Endothelial cell of hepatic sinusoid (primary cell): Measurements from ENCODE around the gene ITGB3.

ENCODE experiments used
- in situ Hi-C: cut with HindIII; loops from 2 replicates; pipeline ENCODE4 v1.10.0; 2017; ENCODE audit warnings: low sequenced_read_pairs

Gene ITGB3

GRCh38 chr17:47273245-47273644 is 19.6 kb downstream of the ITGB3 start:
- in situ Hi-C loops: no loop called here

- in situ Hi-C loops: no loop called here
Measured at GRCh38 chr17:47274319-47275069, 20.9 kb downstream of the ITGB3 start.

- in situ Hi-C loops: no loop called here
Measured at GRCh38 chr17:47275245-47275984, 21.8 kb downstream of the ITGB3 start.

GRCh38 chr17:47276444-47276843 is 22.8 kb downstream of the ITGB3 start:
- in situ Hi-C loops: no loop called here

GRCh38 chr17:47276868-47277267 is 23.2 kb downstream of the ITGB3 start:
- in situ Hi-C loops: no loop called here

GRCh38 chr17:47277921-47278320 is 24.3 kb downstream of the ITGB3 start:
- in situ Hi-C loops: no loop called here

GRCh38 chr17:47278561-47278960 is 24.9 kb downstream of the ITGB3 start:
- in situ Hi-C loops: no loop called here

- in situ Hi-C loops: no loop called here
Measured at GRCh38 chr17:47279062-47279801, 25.6 kb downstream of the ITGB3 start.

- in situ Hi-C loops: no loop called here
Measured at GRCh38 chr17:47280072-47280811, 26.6 kb downstream of the ITGB3 start.

- in situ Hi-C loops: no loop called here
Measured at GRCh38 chr17:47281216-47281615, 27.6 kb downstream of the ITGB3 start.

GRCh38 chr17:47285003-47285402 is 31.4 kb downstream of the ITGB3 start:
- in situ Hi-C loops: no loop called here

- in situ Hi-C loops: no loop called here
Measured at GRCh38 chr17:47286198-47286914, 32.7 kb downstream of the ITGB3 start.

- in situ Hi-C loops: no loop called here
Measured at GRCh38 chr17:47287068-47287467, 33.4 kb downstream of the ITGB3 start.

GRCh38 chr17:47287639-47288038 is 34.0 kb downstream of the ITGB3 start:
- in situ Hi-C loops: no loop called here

- in situ Hi-C loops: no loop called here
Measured at GRCh38 chr17:47288531-47289116, 35.0 kb downstream of the ITGB3 start.

GRCh38 chr17:47289302-47289701 is 35.7 kb downstream of the ITGB3 start:
- in situ Hi-C loops: no loop called here

- in situ Hi-C loops: no loop called here
Measured at GRCh38 chr17:47290870-47291241, 37.2 kb downstream of the ITGB3 start.

- in situ Hi-C loops: no loop called here
Measured at GRCh38 chr17:47291242-47291873, 37.7 kb downstream of the ITGB3 start.

GRCh38 chr17:47292206-47292605 is 38.6 kb downstream of the ITGB3 start:
- in situ Hi-C loops: no loop called here
